ENCODE results near the gene STAT5B. TPM values are rescaled to one million over a fixed set of nuclear protein-coding genes. Genes with fewer than 3 reads are reported as not detected.

STAT5B gene
- total and polyA plus RNA-seq, 2 of the 13 experiments (the other 11 are each of a cell fraction or from before 2014, with no cell fraction given), result 21.0 to 42.8 TPM

- Histone ChIP-seq H3K79me2 (ENCODE audit: insufficient read depth, low read length) (no peaks in the 10 kb centered on the region), H3K36me3 (replicated peaks in 1 of 2; ENCODE audit: control insufficient read depth in 1 of 2, insufficient read depth in 2 of 2, low read length in 2 of 2) (peaks cover 13 to 51% of the 10 kb centered on the region in 2 experiments), H3K4me1 (ENCODE audit: insufficient read depth, low read length) (peaks cover 55% of the 10 kb centered on the region), H2AFZ (ENCODE audit: low read length) (no peak overlapping the region), H3K27ac (ENCODE audit: extremely low read length, insufficient read depth, low read length) (peak overlapping the region; percentile 6), H3K9me3 (ENCODE audit: low read length) (no peaks in the 10 kb centered on the region), H3K9ac (ENCODE audit: insufficient read depth, low read depth, low read length) (no peak overlapping the region), H3K4me3 (replicated peaks in 1 of 3; ENCODE audit: insufficient read depth in 1 of 3, low read depth in 2 of 3, low read length in 3 of 3) (no peak overlapping the region), H4K20me1 (ENCODE audit: insufficient read depth, low read length) (no peaks in the 10 kb centered on the region), H3K4me2 (ENCODE audit: low read depth, low read length) (no peak overlapping the region), H3K27me3 (ENCODE audit: control insufficient read depth in 1 of 2, insufficient read depth in 2 of 2, low read length in 2 of 2) (no peaks in the 10 kb centered on the region)
- in situ Hi-C loops (cut with HindIII; ENCODE audit: extremely low pct_ligation_motif_present, low pct_unique_long_range_greater_than_20kb) (no loop called here), intact Hi-C loops (cut with micrococcal nuclease; ENCODE audit: unreplicated experiment) (no loop called here)
- ChIA-PET CTCF (ENCODE audit: low intra/inter-chr PET ratio, low total read pairs) (no interaction called here), POLR2A (no interaction called here)
- TF ChIP-seq SP4 (CRISPR knock-in tag; IDR thresholded peaks at IDR 0.05) (0 out of 2 replicates have a peak, but pooled peaks have one; percentile 20), MXI1 (IDR thresholded peaks at IDR 0.05; ENCODE audit: borderline replicate concordance, low read depth, low read length) (peak; percentile 27; the same call in 1 of the 3 replicates), ZFYVE20 (CRISPR knock-in tag; IDR thresholded peaks at IDR 0.05; ENCODE audit: borderline replicate concordance, low read depth) (no peak), ETV5 (CRISPR knock-in tag; IDR thresholded peaks at IDR 0.05; ENCODE audit: borderline replicate concordance) (peak; percentile 18; the same call in 1 of the 2 replicates), RARA (CRISPR knock-in tag; IDR thresholded peaks at IDR 0.05) (peak; percentile 9; the same call in 1 of the 2 replicates), MAX (IDR thresholded peaks at IDR 0.05) (peak; percentile 83), ZFP91 (CRISPR knock-in tag; IDR thresholded peaks at IDR 0.05; ENCODE audit: borderline replicate concordance) (no peak), ZNF331 (CRISPR knock-in tag; IDR thresholded peaks at IDR 0.05) (no peak), SAP130 (CRISPR knock-in tag; IDR thresholded peaks at IDR 0.05; ENCODE audit: low read depth) (0 out of 2 replicates have a peak, but pooled peaks have one; percentile 37), ZFX (CRISPR knock-in tag; IDR thresholded peaks at IDR 0.05; ENCODE audit: low read depth) (peak; percentile 23; the same call in 1 of the 2 replicates), SETDB1 (CRISPR knock-in tag; IDR thresholded peaks at IDR 0.05; ENCODE audit: borderline replicate concordance) (no peak)
- TF ChIP-seq, protein P1, sequence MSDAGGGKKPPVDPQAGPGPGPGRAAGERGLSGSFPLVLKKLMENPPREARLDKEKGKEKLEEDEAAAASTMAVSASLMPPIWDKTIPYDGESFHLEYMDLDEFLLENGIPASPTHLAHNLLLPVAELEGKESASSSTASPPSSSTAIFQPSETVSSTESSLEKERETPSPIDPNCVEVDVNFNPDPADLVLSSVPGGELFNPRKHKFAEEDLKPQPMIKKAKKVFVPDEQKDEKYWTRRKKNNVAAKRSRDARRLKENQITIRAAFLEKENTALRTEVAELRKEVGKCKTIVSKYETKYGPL (CRISPR knock-in tag; IDR thresholded peaks at IDR 0.05), result no peak
- TF ChIP-seq, protein P2, sequence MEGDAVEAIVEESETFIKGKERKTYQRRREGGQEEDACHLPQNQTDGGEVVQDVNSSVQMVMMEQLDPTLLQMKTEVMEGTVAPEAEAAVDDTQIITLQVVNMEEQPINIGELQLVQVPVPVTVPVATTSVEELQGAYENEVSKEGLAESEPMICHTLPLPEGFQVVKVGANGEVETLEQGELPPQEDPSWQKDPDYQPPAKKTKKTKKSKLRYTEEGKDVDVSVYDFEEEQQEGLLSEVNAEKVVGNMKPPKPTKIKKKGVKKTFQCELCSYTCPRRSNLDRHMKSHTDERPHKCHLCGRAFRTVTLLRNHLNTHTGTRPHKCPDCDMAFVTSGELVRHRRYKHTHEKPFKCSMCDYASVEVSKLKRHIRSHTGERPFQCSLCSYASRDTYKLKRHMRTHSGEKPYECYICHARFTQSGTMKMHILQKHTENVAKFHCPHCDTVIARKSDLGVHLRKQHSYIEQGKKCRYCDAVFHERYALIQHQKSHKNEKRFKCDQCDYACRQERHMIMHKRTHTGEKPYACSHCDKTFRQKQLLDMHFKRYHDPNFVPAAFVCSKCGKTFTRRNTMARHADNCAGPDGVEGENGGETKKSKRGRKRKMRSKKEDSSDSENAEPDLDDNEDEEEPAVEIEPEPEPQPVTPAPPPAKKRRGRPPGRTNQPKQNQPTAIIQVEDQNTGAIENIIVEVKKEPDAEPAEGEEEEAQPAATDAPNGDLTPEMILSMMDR (CRISPR knock-in tag; IDR thresholded peaks at IDR 0.05), result peak; percentile 22; the same call in 1 of the 2 replicates
- TF ChIP-seq, protein P3, sequence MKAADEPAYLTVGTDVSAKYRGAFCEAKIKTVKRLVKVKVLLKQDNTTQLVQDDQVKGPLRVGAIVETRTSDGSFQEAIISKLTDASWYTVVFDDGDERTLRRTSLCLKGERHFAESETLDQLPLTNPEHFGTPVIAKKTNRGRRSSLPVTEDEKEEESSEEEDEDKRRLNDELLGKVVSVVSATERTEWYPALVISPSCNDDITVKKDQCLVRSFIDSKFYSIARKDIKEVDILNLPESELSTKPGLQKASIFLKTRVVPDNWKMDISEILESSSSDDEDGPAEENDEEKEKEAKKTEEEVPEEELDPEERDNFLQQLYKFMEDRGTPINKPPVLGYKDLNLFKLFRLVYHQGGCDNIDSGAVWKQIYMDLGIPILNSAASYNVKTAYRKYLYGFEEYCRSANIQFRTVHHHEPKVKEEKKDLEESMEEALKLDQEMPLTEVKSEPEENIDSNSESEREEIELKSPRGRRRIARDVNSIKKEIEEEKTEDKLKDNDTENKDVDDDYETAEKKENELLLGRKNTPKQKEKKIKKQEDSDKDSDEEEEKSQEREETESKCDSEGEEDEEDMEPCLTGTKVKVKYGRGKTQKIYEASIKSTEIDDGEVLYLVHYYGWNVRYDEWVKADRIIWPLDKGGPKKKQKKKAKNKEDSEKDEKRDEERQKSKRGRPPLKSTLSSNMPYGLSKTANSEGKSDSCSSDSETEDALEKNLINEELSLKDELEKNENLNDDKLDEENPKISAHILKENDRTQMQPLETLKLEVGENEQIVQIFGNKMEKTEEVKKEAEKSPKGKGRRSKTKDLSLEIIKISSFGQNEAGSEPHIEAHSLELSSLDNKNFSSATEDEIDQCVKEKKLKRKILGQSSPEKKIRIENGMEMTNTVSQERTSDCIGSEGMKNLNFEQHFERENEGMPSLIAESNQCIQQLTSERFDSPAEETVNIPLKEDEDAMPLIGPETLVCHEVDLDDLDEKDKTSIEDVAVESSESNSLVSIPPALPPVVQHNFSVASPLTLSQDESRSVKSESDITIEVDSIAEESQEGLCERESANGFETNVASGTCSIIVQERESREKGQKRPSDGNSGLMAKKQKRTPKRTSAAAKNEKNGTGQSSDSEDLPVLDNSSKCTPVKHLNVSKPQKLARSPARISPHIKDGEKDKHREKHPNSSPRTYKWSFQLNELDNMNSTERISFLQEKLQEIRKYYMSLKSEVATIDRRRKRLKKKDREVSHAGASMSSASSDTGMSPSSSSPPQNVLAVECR (CRISPR knock-in tag; IDR thresholded peaks at IDR 0.05; ENCODE audit: borderline replicate concordance), result peak; percentile 39; the same call in 1 of the 2 replicates
- ATAC-seq (no peak), FAIRE-seq (no peak), DNase-seq (ENCODE audit: low spot score) (no peak)
- no TSS peak for BruUV-seq (replicated peaks)
- WGBS (ENCODE audit: low lambda C conversion rate), result 58% methylated on average over 5 of the region's 5 CpGs
Measured at GRCh38 chr17:42317266-42317845, 41.2 kb upstream of the STAT5B start.
